ENCODE data around the gene SDR42E1.

DNA sequence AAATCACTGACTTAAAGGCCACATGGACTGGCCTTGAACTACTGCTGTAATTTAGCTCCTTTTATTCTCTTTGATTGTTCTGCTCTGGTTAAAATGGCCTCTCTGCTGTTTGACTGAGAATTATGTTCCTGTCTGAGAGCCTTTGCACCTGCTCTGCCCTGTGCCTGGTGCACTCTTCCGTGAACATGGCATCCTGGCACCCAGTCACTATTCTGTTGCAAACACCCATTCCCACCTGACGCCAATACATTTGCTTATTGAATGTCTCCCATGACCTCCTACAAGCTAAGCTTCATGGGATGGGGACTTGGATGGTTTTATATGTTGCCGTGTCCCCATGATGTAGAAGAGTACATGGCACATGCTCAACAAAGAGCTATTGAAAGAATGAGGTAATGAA is 43.8 kb upstream of the SDR42E1 start:
- no peak for TF ChIP-seq FOXA2 (IDR thresholded peaks at IDR 0.05)
- TF ChIP-seq, protein P1, sequence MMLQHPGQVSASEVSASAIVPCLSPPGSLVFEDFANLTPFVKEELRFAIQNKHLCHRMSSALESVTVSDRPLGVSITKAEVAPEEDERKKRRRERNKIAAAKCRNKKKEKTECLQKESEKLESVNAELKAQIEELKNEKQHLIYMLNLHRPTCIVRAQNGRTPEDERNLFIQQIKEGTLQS (IDR thresholded peaks at IDR 0.05), result no peak
